A549 (cell line): Measurements from ENCODE around the gene DOCK11.

Experiments
- EP300 ChIP-seq, 2 experiments: fragments of >200 bp; sonication (Bioruptor Twin); formaldehyde crosslinking; IDR thresholded peaks; 2 replicates in 1 of 2; 3 replicates in 1 of 2; pipeline ENCODE4 v1.6.1; 2016 to 2017
- MAZ ChIP-seq: fragments of 150-350 bp; IDR thresholded peaks from 2 replicates; pipeline ENCODE4 v1.6.1; 2014; ENCODE audit warnings: antibody characterized with exemption, low read depth, low read length, borderline replicate concordance
- TF ChIP-seq, protein P1 (sequence below): fragments of >200 bp; sonication (Bioruptor Twin); formaldehyde crosslinking; IDR thresholded peaks from 3 replicates; pipeline ENCODE4 v1.5.1; 2016

GRCh38 chrX:118726887-118727685 lies 231.5 kb downstream of the DOCK11 start, which contains the start of gene IL13RA1:
- TF ChIP-seq EP300 (IDR thresholded peaks at IDR 0.05) (no peak), MAZ (no peak)
- TF ChIP-seq, protein P1, sequence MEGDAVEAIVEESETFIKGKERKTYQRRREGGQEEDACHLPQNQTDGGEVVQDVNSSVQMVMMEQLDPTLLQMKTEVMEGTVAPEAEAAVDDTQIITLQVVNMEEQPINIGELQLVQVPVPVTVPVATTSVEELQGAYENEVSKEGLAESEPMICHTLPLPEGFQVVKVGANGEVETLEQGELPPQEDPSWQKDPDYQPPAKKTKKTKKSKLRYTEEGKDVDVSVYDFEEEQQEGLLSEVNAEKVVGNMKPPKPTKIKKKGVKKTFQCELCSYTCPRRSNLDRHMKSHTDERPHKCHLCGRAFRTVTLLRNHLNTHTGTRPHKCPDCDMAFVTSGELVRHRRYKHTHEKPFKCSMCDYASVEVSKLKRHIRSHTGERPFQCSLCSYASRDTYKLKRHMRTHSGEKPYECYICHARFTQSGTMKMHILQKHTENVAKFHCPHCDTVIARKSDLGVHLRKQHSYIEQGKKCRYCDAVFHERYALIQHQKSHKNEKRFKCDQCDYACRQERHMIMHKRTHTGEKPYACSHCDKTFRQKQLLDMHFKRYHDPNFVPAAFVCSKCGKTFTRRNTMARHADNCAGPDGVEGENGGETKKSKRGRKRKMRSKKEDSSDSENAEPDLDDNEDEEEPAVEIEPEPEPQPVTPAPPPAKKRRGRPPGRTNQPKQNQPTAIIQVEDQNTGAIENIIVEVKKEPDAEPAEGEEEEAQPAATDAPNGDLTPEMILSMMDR = no peak
